ENCODE results near the gene PPP3R1. TPM values are rescaled to one million over a fixed set of nuclear protein-coding genes. Genes with fewer than 3 reads are reported as not detected.

PPP3R1 gene
- total RNA-seq, 4 donors from 2014 or later, result 16.9 to 32.3 (median 29.8) TPM

DNA sequence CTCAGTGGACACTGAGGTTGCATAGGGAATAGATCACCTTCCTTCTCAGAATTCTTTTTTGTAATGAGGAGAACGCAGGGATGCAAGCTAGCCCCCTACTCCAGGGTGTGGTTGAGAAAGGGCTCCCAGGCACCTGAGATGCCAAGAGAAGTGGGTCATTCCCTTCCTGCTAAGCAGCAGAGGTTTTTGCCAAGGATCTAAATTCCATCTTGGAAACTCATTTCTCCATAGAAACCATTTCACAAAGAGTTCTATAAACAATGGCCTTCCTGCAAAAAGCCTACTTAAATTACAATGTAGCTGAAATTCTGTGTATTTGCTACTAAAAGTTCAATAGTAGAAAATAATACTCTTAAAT lies 3.7 kb upstream of the PPP3R1 start:
- ATAC-seq (no peak), DNase-seq (no peak)
- Histone ChIP-seq H3K27me3 (no peaks in the 10 kb centered on the region), H3K9me3 (no peaks in the 10 kb centered on the region), H3K4me3 (no peak overlapping the region), H3K36me3 (no peaks in the 10 kb centered on the region), H3K27ac (no peak overlapping the region), H3K4me1 (peaks cover 7 to 9% of the 10 kb centered on the region in 2 donors)
- TF ChIP-seq POLR2A (IDR thresholded peaks at IDR 0.05), result no peak
- TF ChIP-seq, protein P1, sequence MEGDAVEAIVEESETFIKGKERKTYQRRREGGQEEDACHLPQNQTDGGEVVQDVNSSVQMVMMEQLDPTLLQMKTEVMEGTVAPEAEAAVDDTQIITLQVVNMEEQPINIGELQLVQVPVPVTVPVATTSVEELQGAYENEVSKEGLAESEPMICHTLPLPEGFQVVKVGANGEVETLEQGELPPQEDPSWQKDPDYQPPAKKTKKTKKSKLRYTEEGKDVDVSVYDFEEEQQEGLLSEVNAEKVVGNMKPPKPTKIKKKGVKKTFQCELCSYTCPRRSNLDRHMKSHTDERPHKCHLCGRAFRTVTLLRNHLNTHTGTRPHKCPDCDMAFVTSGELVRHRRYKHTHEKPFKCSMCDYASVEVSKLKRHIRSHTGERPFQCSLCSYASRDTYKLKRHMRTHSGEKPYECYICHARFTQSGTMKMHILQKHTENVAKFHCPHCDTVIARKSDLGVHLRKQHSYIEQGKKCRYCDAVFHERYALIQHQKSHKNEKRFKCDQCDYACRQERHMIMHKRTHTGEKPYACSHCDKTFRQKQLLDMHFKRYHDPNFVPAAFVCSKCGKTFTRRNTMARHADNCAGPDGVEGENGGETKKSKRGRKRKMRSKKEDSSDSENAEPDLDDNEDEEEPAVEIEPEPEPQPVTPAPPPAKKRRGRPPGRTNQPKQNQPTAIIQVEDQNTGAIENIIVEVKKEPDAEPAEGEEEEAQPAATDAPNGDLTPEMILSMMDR (IDR thresholded peaks at IDR 0.05 in 4 of 5, conservative IDR thresholded peaks at IDR 0.05 in 1 of 5), result no peak
- intact Hi-C loops (cut with DNase I; ENCODE audit: low total_unique reads), result loop anchor here (10.0 kb wide), 1 partner anchor 1129 kb away; the partner anchor contains the start of gene GFPT1
- in situ Hi-C loops (cut with MboI; ENCODE audit: low sequenced_read_pairs in 4 of 4), result no loop called here

- Histone ChIP-seq H3K4me3 (peak overlapping the region; percentile 72 to 92 (median 87)), H3K9me3 (no peaks in the 10 kb centered on the region), H3K27ac (peak overlapping the region; percentile 95 to 97 (median 97)), H3K27me3 (no peaks in the 10 kb centered on the region), H3K4me1 (peaks cover 31 to 33% of the 10 kb centered on the region in 2 donors), H3K36me3 (no peaks in the 10 kb centered on the region)
- intact Hi-C loops (cut with DNase I; ENCODE audit: low total_unique reads) (loop anchor here (5.0 to 10.0 kb wide), 3 partner anchors 34 to 1131 kb away; partner anchors contain the start of genes C1D and GFPT1), in situ Hi-C loops (cut with MboI; ENCODE audit: low sequenced_read_pairs in 4 of 4) (no loop called here)
- TF ChIP-seq, protein P1 (IDR thresholded peaks at IDR 0.05 in 4 of 5, conservative IDR thresholded peaks at IDR 0.05 in 1 of 5), result no peak
- DNase-seq (no peak), ATAC-seq (no peak)
These were observed 1.1 kb upstream of the PPP3R1 start for GRCh38 chr2:68253219-68254068.

DNA sequence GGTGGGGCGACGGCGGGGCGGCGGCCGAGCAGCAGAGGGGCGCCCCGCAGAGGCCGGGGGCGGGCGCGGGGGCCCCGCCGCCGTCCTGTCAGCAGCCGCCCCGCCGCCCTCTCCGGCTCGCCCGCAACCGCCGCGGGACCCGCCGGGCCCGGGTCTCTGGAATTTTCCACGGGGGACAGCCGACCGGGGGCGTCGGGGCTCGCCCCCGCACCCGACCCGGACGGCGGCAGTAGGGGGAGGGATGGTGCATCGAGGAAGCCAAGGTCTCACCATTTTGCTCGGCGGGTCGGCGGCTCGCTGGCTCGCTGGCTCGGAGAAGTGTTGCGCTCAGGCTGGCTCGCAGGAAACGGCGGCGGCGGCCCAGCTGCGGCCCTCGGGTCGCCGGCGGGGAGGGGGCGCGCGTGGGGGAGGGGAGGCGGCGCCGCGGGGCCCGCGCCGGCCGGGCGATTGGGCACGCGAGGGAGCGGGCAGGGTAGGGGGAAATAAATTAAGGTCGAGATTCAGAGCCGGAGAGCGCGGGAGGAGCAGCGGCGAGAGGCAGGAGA lies 405 bp downstream of the PPP3R1 start:
- ATAC-seq (peak; percentile 40 to 45), DNase-seq (peak in 1 of 2 donors; percentile 25)
- H3K27me3 ChIP-seq, result no peaks in the 10 kb centered on the region
- no peaks in the 10 kb centered on the region for H3K9me3 ChIP-seq
- H3K27ac ChIP-seq, result peak overlapping the region; percentile 95 to 97 (median 97)
- H3K4me3 ChIP-seq, result peak overlapping the region; percentile 84 to 92 (median 90)
- no peaks in the 10 kb centered on the region for H3K36me3 ChIP-seq
- TF ChIP-seq POLR2A (IDR thresholded peaks at IDR 0.05), result no peak
- TF ChIP-seq, protein P1 (IDR thresholded peaks at IDR 0.05 in 4 of 5, conservative IDR thresholded peaks at IDR 0.05 in 1 of 5), result no peak
- peaks cover 45 to 48% of the 10 kb centered on the region in 2 donors for H3K4me1 ChIP-seq
- intact Hi-C loops (cut with DNase I; ENCODE audit: low total_unique reads), result loop anchor here (1.0 to 10.0 kb wide), 6 partner anchors 35 to 1133 kb away; partner anchors contain the start of genes C1D, CNRIP1, GFPT1 and PNO1
- in situ Hi-C loops (cut with MboI; ENCODE audit: low sequenced_read_pairs in 4 of 4), result no loop called here

DNA sequence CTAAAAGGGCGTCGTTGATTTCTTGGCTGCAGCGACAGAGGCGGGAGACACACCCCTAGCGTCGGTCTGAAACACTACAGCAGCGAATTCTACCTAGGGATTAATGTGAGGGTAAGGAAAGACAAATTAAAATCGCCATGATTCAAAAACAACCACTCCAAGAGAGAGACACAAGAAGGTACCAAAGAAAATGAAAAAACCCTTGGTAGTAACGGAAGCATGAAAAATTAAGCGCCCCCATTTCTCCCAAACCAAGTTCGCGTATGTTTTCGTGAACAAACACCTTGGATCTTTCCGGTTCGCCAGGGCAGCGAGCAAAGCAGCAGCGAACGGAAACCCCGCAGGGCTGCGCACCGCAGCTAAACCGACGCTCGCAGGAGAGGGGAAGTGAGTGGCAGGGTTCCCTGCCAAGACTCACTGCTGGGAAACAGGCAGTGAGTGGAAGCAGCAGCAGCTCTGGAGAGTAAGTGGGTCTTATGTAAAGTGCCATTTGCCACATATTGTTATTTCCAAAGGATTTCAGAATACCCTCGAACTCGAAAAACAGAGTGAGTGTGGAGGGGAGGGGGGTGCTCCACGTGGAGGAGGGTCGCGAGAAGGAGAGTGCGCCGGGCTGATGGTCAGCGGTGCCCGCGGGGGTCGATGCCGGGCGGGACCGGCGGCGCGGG lies 1.0 kb downstream of the PPP3R1 start:
- in situ Hi-C loops (cut with MboI; ENCODE audit: low sequenced_read_pairs in 4 of 4) (no loop called here), intact Hi-C loops (cut with DNase I; ENCODE audit: low total_unique reads) (loop anchor here (1.0 to 10.0 kb wide), 5 partner anchors 36 to 1133 kb away; partner anchors contain the start of genes C1D, CNRIP1 and GFPT1)
- Histone ChIP-seq H3K9me3 (no peaks in the 10 kb centered on the region), H3K36me3 (no peaks in the 10 kb centered on the region), H3K27ac (peak overlapping the region; percentile 95 to 97 (median 97)), H3K4me3 (peak overlapping the region; percentile 84 to 92 (median 90)), H3K27me3 (no peaks in the 10 kb centered on the region), H3K4me1 (peaks cover 51 to 54% of the 10 kb centered on the region in 2 donors)
- TF ChIP-seq POLR2A (IDR thresholded peaks at IDR 0.05), result peak in 1 of 2 donors; percentile 12
- TF ChIP-seq, protein P1 (IDR thresholded peaks at IDR 0.05 in 4 of 5, conservative IDR thresholded peaks at IDR 0.05 in 1 of 5), result peak; percentile 67 to 79 (median 75)
- peak; percentile 78 to 79 for ATAC-seq
- DNase-seq, result peak; percentile 66 to 72
